HEK293T (cell line): ENCODE data around the gene PYGM.

Source experiments
- FOXM1 ChIP-seq: fragments of 450-650 bp; IDR thresholded peaks from 2 replicates; pipeline ENCODE4 v1.6.1; 2017; ENCODE audit warnings: mild to moderate bottlenecking, borderline replicate concordance
- HDGF ChIP-seq: fragments of 450-650 bp; IDR thresholded peaks from 2 replicates; pipeline ENCODE4 v1.6.1; 2017; ENCODE audit warnings: antibody characterized with exemption, borderline replicate concordance
- TARDBP ChIP-seq: fragments of 450-650 bp; IDR thresholded peaks from 2 replicates; pipeline ENCODE4 v1.6.1; 2016

GRCh38 chr11:64765291-64765850 is 5.6 kb upstream of the PYGM start:
- TF ChIP-seq HDGF = no peak
- no peak for TF ChIP-seq FOXM1
- no peak for TF ChIP-seq TARDBP
